ENCODE results near the gene OR13J1.

The OR13J1 gene

DNA sequence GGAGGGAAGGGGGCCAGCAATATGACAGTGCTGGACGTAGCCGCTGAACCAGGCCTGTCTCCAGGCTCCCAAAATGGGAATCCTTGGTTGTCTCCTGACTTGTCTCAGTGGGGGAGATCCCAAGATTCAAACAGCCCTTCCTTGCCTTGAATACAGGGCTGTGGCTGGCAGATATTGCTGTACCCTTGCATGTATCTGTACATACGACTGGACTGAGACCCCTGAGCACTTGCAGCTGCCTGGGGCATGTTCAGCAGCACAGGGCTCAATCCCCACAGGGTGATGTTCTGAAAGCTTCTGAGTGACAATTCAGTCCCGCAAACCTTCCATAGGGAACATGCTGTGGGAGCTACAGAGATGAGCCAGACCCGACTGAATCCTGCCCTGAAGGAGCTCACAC is 13.3 kb downstream of the OR13J1 start:
- DNase-seq: no peak

DNA sequence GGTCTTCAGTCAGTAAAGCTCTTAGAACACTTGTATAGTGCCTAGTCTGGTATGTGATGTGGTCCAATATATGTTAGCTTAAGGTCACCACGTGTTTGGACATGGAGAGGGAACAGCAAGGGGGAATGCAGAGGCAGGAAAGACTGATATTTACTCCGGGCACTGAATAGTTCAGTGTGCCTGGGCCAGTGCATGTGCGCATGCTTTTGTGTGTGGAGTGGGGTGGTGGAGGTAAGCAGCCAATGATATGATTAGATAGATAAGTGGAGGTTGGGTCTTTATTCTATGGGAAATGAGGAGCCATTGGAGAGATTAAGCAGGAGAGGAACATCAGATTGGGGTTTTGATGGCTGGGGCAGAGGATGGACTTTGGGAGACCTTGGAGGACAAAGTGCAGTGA is 14.0 kb downstream of the OR13J1 start:
- no peak for DNase-seq

DNA sequence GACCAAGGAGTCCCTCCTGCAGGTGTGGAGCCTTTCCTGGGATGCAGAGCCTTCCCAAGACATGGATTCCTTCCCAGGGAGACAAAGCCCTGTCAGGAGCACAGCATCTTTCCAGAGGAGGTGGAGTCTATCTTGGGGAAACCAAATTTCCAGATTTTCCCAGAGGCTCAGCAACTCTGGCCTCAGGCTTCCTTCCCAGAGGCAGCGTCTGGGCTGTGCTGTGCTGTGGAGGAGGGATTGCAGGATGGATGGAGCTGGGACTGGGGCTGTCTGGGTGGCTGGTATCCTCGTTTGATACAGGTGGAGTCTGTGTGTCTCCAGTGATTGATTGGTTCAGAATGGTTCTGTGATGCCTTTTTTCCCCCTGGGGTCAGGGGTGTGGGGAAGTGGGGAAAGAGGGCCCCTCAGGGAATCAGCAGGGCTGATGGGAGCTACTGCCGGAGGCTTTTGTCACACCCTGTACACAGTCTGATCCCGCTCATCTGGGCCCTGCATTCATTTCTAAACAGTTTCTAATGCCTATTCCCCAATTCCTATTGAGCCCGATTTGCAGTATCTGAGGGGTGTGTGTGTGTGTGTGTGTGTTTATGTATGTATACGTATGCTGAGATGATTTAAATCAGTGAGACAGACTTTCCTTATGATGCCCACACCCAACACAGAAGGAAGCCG is 16.0 kb downstream of the OR13J1 start:
- DNase-seq: no peak

DNA sequence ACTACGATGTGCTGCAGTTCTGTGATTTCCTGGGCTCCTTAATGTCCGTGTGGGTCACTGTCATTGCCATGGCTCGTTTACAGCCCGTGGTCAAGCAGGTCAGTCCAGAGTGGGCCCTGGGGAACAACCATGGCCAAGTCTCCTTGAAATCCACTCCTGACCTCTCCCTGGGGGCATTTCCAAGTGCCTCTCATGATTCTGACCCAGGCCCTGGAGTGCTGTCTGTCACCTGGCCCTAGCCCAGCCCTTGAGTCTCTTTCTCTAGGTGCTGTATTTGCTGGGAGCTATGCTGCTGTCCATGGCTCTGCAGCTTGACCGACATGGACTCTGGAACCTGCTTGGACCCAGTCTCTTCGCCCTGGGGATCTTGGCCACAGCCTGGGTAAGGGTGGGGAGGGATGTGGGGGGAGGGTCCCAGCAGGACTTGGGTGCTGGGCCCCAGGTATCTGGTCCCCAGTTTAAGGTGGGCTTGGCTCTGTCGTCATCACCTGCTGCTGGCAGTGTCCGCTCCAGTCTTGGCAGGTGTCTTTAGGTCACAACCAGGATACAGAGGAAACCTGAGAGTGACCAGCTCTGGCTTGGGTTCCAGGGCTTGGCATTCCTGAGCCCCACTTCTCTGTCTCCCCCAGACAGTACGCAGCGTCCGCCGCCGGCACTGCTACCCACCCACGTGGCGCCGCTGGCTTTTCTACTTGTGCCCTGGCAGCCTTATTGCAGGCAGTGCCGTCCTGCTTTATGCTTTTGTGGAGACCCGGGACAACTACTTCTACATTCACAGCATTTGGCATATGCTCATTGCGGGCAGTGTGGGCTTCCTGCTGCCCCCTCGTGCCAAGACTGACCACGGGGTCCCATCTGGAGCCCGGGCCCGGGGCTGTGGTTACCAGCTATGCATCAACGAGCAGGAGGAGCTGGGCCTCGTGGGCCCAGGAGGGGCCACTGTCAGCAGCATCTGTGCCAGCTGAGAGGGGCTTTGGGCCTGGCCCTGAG is 17.0 kb downstream of the OR13J1 start:
- no peak for DNase-seq

DNA sequence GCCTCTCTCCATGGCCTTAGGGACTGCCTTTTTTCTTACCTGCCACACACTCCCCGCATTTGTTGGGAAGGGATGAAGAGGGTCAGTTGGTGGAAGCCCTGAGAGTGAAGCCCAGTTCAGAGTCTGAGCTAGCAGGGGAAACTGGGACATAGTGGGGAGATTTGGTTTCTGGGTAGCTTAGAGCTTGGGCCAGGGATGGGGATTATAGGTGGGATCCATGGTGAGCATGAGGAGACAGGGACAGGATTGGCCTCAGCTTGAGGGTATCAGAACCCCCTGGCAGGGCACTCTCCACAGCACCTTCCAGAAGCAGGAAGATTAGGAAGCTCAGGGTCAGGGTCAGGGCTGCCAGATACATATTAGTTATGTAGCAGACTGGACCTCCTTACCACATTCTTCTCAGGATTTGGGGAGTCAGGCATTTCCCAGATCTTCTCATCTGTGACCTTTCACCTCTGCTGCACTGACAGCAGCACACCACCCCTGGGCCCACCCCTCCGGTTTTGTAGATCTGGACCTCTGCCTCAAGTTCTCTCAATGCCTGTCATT is 17.9 kb downstream of the OR13J1 start:
- no peak for DNase-seq

DNA sequence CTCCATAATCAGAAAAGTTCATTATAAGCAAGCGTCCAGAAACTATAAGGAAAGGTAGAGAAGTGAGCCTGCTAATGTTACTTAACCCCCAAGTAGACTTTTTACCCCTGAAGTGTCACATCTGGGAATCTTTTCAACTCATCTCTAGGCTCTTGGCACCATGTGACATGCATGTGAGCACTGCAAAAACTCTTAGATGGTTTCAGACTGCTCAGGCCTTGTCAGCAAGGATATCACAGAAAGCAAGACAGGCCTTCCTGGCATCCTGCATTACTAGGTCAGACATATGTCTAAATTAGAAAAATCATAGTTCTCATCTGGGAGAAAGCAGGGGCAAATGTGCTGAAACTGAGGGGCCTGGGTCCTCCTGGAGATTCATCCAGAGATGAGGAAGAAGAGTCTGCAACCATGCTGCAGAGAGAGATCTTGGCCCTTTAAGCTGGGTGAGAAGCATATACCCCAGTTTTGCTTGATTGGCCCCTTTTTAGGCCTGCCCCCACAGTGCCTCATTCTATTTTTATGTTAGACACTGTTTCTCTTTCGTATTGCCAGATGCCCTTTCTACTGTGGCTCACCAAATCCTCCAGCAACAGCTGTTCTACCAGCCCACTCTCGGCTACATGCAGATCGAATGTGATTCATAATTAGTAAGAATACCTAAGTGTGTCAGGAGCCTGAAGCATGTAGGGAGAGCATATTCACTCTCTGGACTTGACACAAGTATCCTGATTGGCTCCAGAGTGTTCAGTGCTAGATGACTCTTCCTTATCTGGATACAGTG is 22.2 kb downstream of the OR13J1 start:
- no peak for DNase-seq

DNA sequence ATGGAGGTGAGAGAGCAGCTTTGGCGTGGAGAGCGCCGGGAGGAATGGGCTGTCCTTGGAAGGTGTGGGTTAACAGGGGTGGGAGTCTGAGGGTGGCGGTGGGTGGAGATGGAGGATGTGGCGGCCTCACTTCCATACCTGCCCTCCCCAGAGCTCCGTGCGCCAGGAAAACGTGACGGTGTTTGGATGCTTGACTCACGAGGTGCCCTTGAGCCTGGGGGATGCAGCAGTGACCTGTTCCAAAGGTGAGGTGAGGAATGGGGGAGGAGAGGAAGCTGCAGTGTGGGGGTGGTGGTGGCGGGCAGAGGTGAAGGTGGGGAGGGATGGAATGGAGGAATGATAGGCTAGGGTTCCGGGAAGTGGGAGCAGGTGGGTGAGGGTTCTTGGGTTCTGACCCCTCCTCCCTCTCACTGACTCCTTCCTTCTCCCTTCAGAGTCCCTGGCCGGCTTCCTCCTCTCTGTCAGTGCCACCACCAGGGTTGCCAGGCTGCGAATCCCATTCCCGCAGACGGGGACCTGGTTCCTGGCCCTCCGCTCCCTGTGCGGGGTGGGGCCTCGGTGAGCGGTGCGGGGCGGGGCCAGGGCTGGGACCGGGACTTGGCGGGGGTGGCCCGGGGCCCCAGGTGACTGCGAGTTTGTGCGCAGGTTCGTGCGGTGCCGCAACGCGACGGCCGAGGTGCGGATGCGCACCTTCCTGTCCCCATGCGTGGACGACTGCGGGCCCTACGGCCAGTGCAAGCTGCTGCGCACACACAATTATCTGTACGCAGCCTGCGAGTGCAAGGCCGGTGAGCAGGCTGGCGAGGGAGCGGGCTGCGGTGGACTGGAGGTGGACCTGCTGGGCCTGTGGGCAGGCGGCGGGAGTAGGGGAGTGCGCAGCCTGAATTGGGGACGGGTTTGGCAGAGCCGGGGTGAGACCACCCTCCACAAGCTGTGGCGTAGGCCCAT is 24.1 kb downstream of the OR13J1 start:
- DNase-seq: no peak

DNA sequence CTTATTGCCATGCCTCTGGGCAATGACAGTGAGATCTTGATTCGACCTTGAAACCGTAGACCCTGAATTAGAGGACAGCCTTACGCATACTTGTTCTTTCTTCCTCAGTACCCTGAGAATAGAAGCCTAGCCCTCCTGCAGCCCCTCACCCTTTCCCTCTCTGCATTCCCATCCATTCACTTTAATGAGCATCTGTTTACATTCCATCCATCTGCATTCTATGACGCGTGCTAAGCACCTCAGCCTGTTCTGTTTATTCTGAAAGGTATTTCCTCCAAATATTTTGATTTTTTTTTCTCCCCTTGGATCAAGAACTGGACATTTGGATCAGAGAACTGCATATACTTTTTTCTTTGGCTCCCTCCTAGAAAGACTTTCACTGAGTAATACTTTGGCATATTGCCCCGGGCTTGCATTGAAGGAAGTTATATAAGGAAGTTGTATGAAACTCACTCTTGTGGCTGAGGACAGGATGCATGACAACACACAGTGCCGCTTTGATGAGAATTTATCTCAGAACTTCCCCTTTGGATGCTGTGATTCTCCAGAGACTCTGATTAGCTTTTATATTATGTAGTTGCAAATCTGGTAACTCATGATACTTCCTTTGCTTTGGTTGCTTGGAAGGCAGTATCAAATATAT is 25.5 kb downstream of the OR13J1 start:
- no peak for DNase-seq

DNA sequence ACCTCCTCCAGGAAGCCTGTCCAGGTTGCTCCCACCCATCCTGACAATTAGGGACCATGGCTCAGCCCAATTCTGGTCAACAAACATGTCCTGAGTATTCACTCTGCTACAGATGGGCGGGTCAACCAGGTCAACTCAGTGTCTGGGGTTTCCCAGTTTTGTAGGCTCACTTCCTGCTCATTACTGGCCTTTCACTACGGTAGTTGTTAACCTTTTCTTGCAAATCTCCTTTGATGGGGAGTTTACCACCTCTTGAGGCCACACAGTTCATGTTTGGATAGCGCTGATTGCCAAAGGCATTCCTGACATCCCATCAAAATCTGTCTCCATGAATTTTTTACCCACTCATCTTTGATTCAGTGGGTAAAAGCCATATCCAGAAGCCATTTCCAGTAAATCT is 27.4 kb downstream of the OR13J1 start:
- DNase-seq: no peak

DNA sequence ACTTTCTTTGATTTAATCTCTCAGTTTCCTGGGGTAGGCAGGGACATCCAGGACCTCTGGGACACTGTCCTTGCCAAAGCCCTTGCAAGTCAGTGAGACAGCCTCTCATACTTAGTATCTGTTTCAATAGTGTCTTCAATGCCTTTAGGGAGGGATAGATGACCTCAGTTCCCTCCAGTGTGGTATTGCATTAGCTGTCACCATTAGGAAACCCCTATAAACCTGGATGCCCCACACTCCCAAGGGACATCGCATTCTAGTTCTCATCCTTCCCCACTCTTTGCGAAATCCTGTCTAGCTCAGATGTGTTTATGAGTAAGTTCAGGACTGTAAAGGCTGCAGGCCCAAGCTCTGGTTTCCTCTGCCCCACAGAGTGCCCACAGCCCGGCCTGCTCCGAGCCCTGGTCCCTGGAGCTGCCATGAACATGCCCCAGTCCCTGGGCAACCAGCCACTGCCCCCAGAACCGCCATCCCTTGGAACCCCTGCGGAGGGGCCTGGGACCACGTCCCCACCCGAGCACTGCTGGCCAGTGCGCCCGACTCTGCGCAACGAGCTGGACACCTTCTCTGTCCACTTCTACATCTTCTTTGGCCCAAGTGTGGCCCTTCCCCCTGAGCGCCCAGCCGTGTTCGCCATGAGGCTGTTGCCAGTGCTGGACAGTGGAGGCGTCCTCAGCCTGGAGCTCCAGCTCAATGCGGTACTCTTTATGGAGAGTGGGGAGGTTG is 28.0 kb downstream of the OR13J1 start:
- no peak for DNase-seq

DNA sequence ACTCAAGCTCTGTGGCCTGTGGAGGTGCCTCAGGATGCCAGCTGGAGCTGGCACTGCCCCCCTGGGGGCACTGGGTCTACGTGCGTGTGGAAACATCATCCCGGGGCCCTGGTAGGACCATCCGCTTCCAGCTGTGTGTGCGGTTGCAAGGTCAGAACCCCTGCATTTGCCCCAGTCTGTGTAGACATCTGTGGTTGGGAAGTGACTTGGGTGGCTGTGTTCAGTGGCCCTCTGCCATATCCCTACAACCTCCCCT is 28.6 kb downstream of the OR13J1 start:
- DNase-seq: no peak

DNA sequence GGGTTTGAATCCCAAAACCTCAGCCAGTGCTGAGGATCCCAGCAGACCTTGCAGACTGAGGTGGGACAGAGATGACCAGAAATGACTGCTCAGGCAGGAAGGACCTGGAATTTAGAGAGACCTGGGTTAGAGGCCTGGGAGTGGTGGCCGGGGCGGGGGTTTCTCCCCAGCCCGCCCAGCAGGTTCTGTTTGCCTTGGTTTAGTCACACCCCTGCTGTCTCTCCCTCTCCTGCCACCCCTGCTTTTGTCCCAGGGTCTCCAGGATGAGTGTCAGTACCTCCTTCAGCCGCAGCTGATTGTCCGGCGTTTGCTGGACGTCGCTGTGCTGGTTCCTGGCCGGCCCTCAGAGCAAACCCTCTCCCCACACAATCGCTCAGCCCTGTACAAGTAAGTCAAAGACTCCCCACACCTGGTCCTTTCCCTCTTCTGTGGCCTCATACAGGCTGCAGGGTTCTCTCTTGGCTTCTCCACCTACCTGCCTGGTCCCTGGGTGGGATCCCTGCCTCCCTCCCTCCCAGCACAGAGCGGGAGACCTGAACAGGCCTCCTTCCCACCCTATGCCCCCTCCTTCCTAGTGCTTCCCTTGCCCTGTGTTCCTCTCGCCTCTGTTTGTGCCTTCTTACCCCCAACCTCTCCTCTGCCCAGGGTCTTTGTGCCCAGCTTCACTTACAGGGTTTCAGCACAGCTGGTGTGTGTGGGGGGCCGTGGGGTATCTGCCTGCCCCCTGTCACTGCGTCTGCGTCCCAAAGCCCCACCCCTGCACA is 29.1 kb downstream of the OR13J1 start:
- no peak for DNase-seq

DNA sequence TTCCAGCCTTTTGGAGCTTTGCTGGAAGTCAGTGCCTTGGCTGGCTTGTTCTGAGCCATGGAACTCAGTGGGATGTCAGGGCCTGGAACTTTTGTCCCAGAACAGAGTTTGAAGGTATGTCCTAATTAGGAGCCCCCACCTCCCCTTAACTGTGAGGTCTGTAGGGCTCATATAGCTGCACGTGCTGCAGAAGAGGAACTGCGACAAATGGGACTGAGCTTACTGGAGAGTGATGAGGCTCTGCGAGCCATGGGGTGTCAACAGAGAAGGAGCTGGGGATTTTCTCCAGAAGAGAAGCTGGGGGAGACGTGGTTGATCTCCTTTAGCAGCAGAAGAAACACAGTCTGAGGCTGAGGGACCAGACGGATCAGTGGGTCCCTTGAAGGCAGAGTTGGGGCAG is 30.3 kb downstream of the OR13J1 start:
- no peak for DNase-seq

DNA sequence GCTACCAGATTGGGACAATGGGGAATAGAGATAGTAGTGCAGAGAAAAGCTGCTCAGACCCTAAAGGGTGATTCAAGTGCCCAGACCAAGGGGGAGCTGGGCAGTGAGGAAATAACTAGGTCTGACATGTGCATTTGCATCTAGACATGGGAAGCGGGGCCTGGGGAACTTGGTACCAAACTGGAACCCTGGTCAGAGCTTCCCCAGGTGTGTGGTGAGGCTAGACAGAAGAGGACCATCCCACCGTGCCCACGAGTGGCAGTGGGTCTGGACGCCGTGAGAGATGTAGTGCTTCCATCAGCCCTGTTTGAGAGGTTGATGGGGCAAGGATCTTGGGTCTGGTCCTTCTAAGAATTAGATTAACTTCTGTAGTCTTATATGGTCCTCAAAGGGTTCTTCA is 33.6 kb downstream of the OR13J1 start:
- DNase-seq: no peak

DNA sequence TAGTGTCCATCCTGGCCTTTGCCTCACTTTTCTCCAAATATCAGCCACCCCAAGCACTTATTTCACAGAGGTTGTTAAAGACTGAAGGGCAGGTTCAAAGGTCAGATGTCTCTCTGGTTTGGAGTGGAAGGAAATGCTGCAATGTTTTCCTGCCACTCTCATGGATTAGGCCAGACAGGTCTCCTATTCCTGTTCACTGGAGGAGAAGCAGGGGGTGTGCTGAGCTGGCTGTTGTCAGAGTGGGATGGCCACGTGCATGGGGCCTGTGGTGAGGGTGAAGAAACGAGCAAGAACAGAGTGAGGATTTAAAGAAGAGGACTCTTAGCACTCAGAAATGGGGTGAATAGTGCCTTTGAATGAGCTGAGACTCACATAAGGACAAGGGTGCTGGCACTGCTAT is 34.4 kb downstream of the OR13J1 start:
- DNase-seq: no peak

DNA sequence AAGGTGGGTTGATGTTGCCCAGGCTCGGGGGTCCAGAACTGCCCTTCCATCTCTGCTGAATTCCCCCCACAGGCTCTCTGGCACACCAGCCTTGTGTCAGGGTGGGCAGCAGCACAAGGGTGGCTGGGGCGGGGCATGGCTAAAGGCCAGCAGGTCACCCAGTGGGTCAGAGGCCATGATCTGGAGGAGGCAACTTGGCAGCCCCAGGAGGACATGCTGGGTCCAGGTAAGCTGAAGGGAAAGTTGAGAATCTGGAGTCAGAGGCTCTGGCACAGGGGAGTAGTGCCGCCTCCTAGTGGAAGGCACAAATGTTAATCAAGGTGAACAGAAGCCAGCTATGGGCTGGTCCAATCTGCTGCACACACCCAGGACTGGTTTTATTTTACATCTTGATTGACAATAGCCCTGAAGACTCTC is 35.0 kb downstream of the OR13J1 start:
- DNase-seq: no peak

DNA sequence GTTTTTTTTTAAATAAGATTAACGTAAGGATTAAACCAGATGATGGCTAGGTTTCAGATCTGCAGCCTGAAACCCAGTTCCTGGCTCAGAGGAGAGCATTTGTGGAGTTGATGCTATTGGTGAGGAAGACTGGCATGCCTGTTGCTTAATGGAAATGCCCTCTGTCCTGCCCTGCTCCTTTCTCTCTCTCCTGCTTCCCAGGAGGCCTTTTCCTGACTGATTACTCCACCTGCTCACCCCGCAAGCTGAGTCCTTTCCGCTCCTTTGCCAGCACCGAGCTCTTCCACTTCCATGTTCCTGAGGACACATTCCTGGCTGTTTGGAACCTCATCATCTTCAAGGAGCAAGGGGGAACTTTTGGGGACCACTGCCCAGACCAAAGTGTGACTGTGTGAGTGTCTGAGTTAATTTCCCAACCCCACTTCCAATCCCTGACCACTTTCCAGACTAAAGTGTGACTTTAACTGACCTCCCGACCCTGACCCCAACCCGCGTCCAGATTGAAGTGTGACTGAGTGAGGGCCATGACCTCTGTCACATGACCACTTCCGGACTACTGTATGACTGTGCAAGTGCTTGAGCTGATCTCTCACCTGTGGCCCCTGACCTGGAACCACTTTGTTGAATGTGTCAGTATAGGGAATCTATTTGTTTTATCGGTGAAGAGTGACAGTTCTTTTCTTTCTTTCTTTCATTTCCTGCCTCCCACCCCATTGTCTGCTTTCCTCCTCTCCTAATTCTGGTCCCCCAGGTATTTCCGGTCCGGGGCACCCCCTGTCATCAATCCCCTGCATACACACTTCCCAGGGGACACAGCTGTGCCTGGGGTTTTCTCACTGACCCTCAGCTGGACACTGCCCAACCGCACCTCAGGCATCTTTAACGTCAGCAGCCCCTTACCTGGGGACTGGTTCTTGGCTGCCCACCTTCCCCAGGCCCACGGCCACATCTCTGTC is 35.7 kb downstream of the OR13J1 start:
- DNase-seq: no peak

DNA sequence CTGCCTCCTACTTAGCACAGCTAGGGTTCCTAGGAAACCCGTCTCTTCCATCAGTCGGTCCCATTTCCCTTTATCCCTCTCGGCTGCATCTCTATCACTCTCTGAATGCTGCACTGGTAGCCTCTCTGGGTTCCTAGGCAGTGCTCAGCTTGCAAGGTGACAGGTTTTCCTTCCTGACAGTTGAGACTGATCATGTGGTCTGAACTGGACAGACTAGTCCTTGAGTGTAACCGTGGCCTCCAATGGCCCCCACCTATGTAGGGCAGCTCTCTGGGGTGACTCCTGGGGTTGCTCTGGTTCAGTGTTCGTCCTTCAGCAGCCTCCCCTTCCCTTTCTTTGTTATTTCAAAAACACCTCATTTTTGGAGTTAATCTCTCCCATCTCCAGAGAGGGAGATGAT is 37.4 kb downstream of the OR13J1 start:
- DNase-seq: no peak

DNA sequence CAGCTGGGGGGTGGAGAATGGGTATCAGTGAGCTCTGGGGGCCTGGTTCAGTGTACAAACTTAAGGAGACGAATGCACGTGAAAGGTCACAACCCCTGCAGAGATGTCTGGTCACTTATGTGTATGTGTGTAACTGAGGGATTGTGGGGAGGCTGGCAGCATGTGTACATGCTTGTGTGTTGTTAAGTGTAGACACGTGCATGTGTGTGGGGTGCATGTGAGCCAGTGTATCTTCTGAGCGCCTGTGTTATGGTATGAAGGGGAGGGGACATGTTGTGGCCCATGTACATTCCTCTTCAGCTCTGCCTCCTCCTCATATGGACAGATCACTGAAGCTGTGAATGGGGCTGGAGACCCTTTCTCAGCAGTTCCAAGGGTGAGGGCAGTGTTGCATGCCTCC is 39.2 kb downstream of the OR13J1 start:
- no peak for DNase-seq
